ENCODE data around the gene PTCRA.

PTCRA gene, protein sequence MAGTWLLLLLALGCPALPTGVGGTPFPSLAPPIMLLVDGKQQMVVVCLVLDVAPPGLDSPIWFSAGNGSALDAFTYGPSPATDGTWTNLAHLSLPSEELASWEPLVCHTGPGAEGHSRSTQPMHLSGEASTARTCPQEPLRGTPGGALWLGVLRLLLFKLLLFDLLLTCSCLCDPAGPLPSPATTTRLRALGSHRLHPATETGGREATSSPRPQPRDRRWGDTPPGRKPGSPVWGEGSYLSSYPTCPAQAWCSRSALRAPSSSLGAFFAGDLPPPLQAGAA

GRCh38 chr6:42915732-42916131 lies at the start of gene PTCRA:
PTCRA (plus strand) TSS chr6:42916053; CDS start chr6:42916070, 17 bp downstream.
- no peak within 1 kb of the TSS for H3K4me3 ChIP-seq (ENCODE audit: low read depth, low read length)
- no peak for TF ChIP-seq CTCF (IDR thresholded peaks at IDR 0.05; ENCODE audit: borderline replicate concordance, insufficient read depth, low read depth, low read length)

GRCh38 chr6:42870145-42870936 lies 45.5 kb upstream of the PTCRA start:
- H3K4me3 ChIP-seq (ENCODE audit: low read depth, low read length), result no peak overlapping the region
- no peak for TF ChIP-seq CTCF (IDR thresholded peaks at IDR 0.05; ENCODE audit: borderline replicate concordance, insufficient read depth, low read depth, low read length)

GRCh38 chr6:42871711-42872110 lies 44.1 kb upstream of the PTCRA start:
- TF ChIP-seq CTCF (IDR thresholded peaks at IDR 0.05; ENCODE audit: borderline replicate concordance, insufficient read depth, low read depth, low read length), result no peak
- H3K4me3 ChIP-seq (ENCODE audit: low read depth, low read length), result no peak overlapping the region

- no peak overlapping the region for H3K4me3 ChIP-seq (ENCODE audit: low read depth, low read length)
- TF ChIP-seq CTCF (IDR thresholded peaks at IDR 0.05; ENCODE audit: borderline replicate concordance, insufficient read depth, low read depth, low read length), result no peak
These were observed 42.5 kb upstream of the PTCRA start for GRCh38 chr6:42873313-42873712.

GRCh38 chr6:42877695-42878094 lies 38.2 kb upstream of the PTCRA start:
- TF ChIP-seq CTCF (IDR thresholded peaks at IDR 0.05; ENCODE audit: borderline replicate concordance, insufficient read depth, low read depth, low read length), result no peak
- H3K4me3 ChIP-seq (ENCODE audit: low read depth, low read length), result no peak overlapping the region

GRCh38 chr6:42879372-42880239 lies 36.2 kb upstream of the PTCRA start, which contains the start of gene RPL7L1:
RPL7L1 (plus strand) TSS chr6:42879616; CDS start chr6:42879911, 295 bp downstream.
- TF ChIP-seq CTCF (IDR thresholded peaks at IDR 0.05; ENCODE audit: borderline replicate concordance, insufficient read depth, low read depth, low read length), result no peak
- peak within 1 kb of the TSS; percentile 56 for H3K4me3 ChIP-seq (ENCODE audit: low read depth, low read length)

DNA sequence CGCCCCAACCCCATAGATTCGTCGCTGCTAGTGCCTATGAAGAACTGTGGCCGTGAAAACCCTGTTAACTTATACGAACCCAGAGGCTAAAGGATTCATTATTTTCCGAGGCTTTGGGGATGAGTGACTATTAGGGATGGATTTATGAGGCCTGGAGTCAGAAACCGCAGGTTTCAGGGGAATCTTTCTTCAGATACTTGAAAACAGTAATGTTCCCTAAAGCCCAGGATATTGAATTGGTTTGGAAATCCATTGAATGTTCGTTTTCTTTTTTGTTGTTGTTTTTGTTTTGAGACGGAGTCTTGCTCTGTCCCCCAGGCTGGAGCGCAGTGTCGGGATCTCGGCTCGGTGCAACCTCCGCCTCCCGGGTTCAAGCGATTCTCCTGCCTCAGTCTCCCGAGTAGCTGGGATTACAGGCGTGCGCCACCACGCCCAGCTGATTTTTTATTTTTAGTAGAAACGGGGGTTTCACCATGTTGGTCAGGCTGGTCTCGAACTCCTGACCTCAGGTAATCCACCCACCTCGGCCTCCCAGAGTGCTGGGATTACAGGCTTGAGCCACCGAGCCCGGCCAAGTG lies 35.5 kb upstream of the PTCRA start:
- H3K4me3 ChIP-seq (ENCODE audit: low read depth, low read length), result peak overlapping the region; percentile 56

GRCh38 chr6:42880871-42881270 lies 35.0 kb upstream of the PTCRA start:
- peak overlapping the region; percentile 56 for H3K4me3 ChIP-seq (ENCODE audit: low read depth, low read length)

All from GM12875 (cell line).